H1 (cell line): ENCODE results near the gene DYNAP. TPM values are rescaled to one million over a fixed set of nuclear protein-coding genes. Genes with fewer than 3 reads are reported as not detected.

ENCODE experiments used
- ATF2 ChIP-seq: IDR thresholded peaks from 2 replicates; pipeline ENCODE4 v1.6.1; 2012; ENCODE audit warnings: low read length, inconsistent platforms
- CHD7 ChIP-seq: fragments of 300-600 bp; sonication (generic); IDR thresholded peaks from 2 replicates; pipeline ENCODE4 v1.7.1; 2012; ENCODE audit warnings: low read length, moderate library complexity, mild to moderate bottlenecking, inconsistent platforms; ENCODE audit not compliant: insufficient replicate concordance
- GABPA ChIP-seq: IDR thresholded peaks from 2 replicates; pipeline ENCODE4 v1.6.1; 2011; ENCODE audit warnings: mild to moderate bottlenecking, low read length, moderate library complexity, borderline replicate concordance; ENCODE audit not compliant: insufficient read depth
- KDM5A ChIP-seq: fragments of 200-600 bp; IDR thresholded peaks from 2 replicates; pipeline ENCODE4 v1.7.1; 2012; ENCODE audit warnings: mild to moderate bottlenecking, low read length, inconsistent platforms, mixed read lengths
- RAD21 ChIP-seq, 2 experiments: IDR thresholded peaks in 1 of 2; conservative IDR thresholded peaks in 1 of 2; 2 replicates each; pipeline ENCODE4 v1.6.1; 2011; ENCODE audit warnings: low read depth in 2 of 2, low read length in 2 of 2, improper control_type of control experiment in 1 of 2, inconsistent platforms in 1 of 2, mild to moderate bottlenecking in 1 of 2, moderate library complexity in 1 of 2
- RFX5 ChIP-seq: IDR thresholded peaks from 2 replicates; pipeline ENCODE4 v1.6.1; 2011; ENCODE audit warnings: low read depth, low read length, improper control_type of control experiment, borderline replicate concordance
- SP1 ChIP-seq: IDR thresholded peaks from 2 replicates; pipeline ENCODE4 v1.6.1; 2011; ENCODE audit warnings: low read depth, low read length
- TEAD4 ChIP-seq: IDR thresholded peaks from 2 replicates; pipeline ENCODE4 v1.6.1; 2012; ENCODE audit warnings: low read depth, low read length, inconsistent platforms, mixed read lengths
- polyA plus RNA-seq, 7 experiments: library from polyadenylated mRNA; depleted of rRNA in 3 of 7; stranded (reverse) in 5 of 7; unstranded in 2 of 7; fragments of >200 nt in 5 of 7; fragments of 200-250 nt in 2 of 7; gene quantifications; 1 replicate in 5 of 7; 2 replicates in 1 of 7; 4 replicates in 1 of 7; pipeline versions ENCODE4 v1.2.1 to v1.2.3, GENCODE V29; 2011 to 2013; ENCODE audit warnings: missing spikeins in 2 of 7, mixed read lengths in 2 of 7
- total RNA-seq: library from RNA; stranded (reverse); fragmentation: NEBNext Ultra II Directional; extraction: Animal tissue kit (Norgen Biotek cat#: 25700); gene quantifications from 2 replicates; pipeline ENCODE4 v1.2.1, GENCODE V29; 2021

Gene DYNAP
- total and polyA plus RNA-seq, 2 of the 8 experiments (the other 6 are each of a cell fraction or from before 2014, with no cell fraction given) = 0.22 to 1.5 TPM

GRCh38 chr18:54551590-54551989 lies 39.5 kb upstream of the DYNAP start (continued):
- no peak for TF ChIP-seq CHD7
- no peak for TF ChIP-seq GABPA
- TF ChIP-seq ATF2 = no peak
- no peak for TF ChIP-seq TEAD4
- TF ChIP-seq RFX5 = no peak
- no peak for TF ChIP-seq KDM5A
- TF ChIP-seq SP1 = no peak
- TF ChIP-seq RAD21 (IDR thresholded peaks at IDR 0.05 in 1 of 2, conservative IDR thresholded peaks at IDR 0.05 in 1 of 2; ENCODE audit: low read depth in 2 of 2, low read length in 2 of 2) = no peak
